ENCODE data around the gene TBCK. TPM values are rescaled to one million over a fixed set of nuclear protein-coding genes. Genes with fewer than 3 reads are reported as not detected.

Gene TBCK
- total RNA-seq, 1 donor from 2014 or later: 32.8 TPM

DNA sequence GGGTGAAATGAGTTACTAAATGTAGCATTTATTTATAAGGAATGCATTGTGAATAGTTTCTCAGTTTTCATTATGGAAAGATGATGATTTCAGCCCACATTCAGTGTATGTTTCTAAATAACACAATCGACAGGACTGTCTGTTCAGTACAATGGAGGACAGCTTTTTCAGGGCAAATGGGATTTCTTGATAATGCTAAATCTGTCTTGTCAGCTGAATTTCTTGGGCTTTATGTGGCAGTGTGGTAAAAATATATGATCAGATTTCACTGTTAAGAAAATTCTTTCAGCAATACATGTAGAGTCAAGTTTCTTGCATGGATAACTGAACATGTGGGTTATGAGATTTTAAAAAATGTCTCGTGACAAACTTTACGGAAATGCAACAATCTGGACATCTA lies 269.9 kb downstream of the TBCK start:
- intact Hi-C loops (cut with micrococcal nuclease): no loop called here

DNA sequence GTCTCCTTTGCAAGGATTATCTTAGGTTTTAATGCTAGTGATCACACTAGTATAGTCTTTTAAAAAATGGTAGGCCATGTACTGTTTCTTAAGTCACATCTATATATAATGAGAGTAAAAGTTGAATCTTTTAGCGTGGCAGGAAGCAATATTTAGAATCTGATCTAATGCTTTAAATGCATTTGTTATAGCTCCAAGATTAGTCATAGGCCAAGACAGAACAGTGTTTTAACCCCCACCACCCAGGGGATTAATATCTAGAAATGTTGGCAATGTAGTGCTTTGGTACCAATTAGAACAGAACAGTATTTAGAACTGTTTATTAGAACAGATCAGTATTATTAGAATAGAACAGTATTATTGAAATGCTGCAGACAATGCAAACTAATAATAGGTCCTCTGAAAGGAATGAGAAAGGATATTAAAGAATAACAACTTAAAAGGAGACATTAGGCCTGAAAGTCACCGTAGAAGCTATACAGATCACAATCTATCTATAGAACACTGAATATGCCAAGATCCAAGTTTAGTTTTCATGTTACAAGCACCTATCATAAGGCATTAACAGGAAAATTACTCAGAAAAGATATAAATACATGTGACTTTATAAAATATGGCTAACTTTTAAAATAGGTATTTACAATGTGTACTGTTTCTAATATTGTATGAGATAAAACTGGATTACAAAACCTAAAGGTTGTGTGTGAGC lies 274.6 kb downstream of the TBCK start:
- intact Hi-C loops (cut with micrococcal nuclease): no loop called here

DNA sequence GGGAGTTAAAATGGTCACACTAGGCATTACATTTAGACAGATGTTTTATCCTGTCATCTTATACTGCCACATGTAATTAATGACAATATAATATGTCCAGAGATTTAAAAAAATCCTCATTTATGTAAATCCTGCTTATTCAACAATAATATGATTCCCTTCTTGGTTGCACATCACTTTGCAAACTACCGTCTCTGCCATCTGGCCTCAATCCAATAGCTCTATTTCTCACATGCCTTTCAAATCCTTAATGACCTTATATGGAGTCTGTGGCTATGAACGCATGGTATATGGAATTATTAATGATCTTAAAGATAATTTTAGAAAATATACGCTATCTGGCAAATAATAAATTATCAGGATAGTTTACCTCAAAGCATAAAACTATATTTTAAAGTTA lies 276.2 kb downstream of the TBCK start:
- intact Hi-C loops (cut with micrococcal nuclease): no loop called here

DNA sequence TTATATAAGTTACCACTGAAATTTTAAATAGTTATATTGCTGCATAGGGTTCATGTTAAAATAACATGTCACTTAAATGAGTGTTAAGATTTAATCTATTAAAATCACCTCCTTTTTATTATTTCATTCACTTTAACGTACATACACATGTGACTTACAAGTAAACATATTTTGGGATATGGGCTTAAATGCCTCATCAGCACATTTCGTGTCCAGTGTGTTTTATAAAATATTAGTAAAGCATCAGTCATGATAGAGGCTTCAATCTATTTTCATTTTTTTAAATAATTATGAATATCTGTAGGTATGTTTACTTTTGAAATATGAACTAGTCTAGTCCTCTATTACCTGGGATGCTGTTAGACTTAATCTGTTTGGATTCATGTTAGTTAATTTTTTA lies 277.1 kb downstream of the TBCK start:
- intact Hi-C loops (cut with micrococcal nuclease): no loop called here

DNA sequence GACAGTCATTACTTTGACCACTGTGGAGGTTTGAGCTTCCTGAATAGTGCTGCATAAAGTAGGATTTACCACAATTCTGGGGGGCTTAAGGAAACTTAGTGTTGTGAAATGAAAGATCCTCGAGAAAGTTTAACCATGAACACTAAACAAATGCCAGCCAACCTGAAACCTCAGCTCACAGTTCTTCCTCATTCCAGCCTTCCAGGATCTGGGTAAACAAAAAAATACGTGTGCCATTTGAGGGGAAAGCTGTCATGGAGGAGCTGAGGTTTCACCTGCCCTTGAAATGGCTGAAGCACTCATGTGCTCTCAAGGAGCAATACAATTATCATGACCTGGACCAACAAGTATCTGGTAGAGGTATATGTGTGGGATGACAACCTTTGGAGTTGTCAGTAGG lies 278.0 kb downstream of the TBCK start:
- intact Hi-C loops (cut with micrococcal nuclease): no loop called here

DNA sequence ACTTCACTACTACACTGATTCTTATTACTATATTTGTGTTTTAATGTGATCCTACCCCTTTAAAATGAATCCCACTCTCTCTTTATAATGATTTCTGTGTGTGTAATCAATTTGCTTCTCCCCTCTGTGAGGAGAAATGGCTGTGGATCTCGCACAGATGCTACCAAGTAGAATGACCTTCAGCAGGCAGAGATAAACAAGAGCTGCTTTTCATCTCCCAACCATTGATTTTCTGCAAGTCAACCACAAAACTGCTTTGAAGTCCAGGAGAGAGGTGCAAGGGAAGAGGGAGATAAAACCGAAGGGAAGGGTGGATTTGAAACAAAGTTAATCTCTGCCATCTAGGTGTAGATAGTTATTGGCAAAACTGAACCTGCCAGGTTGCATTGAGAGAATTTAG lies 279.2 kb downstream of the TBCK start:
- intact Hi-C loops (cut with micrococcal nuclease): no loop called here

DNA sequence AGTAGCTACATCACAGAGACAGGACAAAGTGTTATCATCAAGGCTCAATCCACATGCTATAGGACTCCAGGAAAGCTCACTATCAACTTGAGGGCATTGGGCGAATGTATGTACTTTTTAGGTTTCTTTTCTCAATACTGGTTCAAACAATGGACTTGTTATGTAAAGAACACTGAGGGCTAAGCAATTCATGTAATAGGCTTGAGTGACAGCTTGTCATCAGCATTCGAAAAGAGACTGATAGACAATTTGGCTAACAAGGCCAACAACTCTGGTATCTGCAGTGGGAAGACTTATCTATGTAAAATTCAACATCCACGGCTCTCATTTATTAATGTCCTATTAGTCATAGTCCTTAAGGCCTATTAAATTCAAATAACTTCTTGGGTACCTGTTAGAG lies 279.7 kb downstream of the TBCK start:
- intact Hi-C loops (cut with micrococcal nuclease): no loop called here

DNA sequence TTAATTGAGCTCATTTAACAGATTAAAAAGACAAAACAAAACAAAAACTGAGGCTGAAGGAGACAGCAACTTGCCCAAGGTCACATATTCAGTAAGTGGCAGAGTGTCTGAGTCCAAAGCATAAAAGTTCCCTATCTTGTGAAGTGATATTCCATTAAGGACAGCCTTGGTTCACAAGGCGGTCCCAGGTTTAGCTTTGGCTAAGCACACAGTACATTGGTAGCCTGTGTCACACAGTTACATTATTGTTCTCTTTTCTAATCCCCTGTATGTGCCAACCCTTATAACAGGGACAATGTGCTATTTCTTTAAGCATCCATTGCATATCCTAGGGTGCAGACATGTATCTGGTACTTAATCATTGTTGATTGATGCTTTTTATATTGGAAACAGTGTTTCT lies 280.8 kb downstream of the TBCK start:
- intact Hi-C loops (cut with micrococcal nuclease): no loop called here

DNA sequence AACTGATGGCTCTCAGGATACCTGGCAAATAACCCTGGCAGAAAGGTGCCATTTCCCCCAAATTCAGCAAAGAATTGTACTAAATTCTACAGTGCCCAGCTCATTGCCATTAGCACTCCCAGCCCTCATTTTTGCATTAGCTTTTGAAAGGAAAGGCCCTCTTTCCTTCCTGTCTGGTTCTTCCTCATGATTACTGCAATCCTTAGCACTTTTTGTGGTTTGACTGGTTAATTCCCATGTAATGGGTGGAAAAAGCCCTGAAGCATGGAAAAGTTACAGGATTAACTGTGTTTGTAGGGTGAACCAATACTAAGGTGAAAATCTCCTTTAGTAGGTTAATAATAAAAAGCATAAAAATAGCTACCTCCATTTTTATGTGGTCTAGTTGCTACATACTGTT lies 281.3 kb downstream of the TBCK start:
- intact Hi-C loops (cut with micrococcal nuclease): no loop called here

DNA sequence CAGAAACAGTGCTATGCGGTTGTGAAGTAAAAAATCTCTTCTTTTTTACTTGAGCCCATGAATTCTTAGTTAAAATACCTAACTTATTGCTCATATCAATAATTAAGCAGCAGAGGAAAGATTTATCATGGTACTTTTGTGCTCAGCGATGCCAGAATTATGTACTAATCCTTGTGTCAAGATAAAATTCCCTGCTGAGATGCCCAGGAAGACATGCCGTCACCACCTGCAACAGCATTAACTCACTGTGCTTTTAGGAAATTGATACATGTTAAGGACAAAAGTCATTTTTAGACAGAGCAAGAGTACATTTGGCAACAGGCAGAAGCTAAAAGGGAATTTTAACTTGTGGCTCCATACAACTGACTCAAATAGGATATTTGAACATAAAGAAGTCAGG lies 281.8 kb downstream of the TBCK start:
- intact Hi-C loops (cut with micrococcal nuclease): no loop called here

DNA sequence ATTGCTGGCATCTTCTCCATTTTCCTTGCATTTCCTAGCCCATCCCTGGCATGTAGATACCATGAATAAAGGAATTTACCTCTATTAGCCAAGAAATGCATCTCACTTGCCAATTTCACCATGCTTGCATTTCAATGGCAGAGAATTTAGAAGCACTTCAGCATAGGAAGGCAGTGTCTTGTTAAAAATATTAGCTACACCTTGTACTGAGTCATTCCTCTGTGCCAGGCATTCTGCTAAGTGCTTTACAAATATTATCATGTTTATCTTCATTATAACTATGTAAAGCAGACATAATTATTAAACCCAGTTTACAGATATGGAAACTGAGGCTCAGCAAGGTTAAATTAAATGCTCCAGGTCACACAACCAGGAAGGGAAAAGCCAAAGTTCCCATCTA lies 282.5 kb downstream of the TBCK start:
- intact Hi-C loops (cut with micrococcal nuclease): no loop called here

DNA sequence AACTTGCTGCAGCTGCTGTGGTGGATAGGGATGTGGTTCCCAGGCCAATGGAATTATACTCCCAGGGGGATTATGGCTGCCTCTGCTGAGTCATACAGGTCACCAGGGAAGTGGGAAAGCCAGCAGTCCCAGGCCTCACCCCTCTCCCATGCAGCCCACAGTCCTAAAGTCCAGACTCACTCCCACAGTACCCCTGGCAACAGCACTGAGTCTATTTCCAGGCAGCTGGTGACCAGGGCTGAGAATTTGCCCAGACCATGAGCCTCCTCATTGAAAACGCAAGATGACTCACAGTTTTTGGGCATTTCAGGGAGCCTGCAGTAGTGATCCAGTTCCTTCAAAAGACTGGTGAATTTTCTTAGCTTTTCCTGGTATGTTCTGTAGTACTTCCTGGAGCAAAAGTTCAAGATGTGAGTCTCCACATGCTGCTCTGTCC lies 283.1 kb downstream of the TBCK start:
- intact Hi-C loops (cut with micrococcal nuclease): no loop called here

DNA sequence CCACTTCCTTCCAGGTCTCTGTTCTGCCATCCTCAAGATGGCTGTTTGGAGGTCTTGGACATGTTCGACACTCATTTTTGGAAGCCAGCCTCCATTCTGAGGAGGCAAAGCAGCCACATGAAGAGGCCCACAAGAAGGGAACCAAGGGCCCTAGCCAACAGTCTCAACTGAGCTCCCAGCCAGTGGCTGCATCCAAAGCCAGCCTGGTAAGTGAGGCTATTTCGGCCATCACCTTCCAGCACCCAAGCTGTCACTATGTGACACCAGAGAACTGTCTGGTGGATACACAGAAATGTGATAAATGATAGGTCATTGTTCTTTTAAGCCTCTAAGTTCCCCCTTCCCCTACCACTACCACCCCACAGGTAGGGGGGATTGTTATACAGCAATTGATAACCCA lies 293.6 kb downstream of the TBCK start:
- intact Hi-C loops (cut with micrococcal nuclease): no loop called here

DNA sequence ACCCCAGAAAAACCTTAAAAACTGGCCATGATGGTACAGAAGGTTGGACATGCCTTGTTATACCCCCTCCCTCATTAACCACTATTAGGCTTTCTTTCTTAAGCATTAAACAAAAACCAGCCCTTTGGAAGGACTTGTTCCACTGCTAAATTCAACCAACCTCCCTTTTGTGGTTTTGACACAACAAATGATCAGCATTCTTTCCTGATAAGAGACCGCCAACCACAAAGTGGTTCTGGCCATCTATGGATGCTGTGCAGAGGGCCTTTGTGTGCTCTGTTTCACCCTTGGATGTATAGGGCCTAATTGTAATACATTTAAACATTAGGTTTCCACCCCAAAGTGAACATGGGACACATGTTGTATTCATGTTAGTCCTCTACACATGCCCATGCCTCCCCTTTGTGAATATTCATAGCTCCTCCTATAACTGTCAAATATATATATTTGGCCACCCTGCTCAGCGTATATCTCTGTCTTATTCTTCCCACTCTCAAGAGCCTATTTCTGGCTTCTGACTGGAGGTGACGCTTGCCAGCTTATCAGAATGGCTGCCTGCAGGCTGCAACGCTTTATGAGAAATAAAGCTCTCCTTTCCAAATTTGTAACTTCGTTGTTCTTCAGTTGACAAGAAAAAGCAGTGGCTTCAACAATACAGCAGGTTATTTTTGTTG lies 294.1 kb downstream of the TBCK start:
- intact Hi-C loops (cut with micrococcal nuclease): no loop called here

DNA sequence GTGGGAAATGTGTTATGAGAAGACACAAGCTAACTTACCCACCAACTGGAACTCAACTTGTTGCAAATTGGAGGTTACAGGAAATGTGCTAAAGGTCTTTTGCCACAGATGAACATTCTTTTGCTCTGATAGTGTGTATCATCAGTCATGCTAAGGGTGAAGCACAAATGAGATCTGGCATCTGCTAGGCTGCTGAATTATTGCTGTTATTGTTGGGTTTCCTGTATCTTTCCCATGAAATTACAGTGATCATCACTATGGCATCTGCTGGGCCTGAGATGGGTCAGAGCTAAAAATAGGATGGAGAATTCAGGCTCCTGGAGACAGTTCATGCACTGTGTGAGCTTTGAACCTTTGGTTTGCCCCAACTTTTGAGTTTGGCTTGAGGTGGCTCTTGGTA lies 296.2 kb downstream of the TBCK start:
- intact Hi-C loops (cut with micrococcal nuclease): no loop called here

DNA sequence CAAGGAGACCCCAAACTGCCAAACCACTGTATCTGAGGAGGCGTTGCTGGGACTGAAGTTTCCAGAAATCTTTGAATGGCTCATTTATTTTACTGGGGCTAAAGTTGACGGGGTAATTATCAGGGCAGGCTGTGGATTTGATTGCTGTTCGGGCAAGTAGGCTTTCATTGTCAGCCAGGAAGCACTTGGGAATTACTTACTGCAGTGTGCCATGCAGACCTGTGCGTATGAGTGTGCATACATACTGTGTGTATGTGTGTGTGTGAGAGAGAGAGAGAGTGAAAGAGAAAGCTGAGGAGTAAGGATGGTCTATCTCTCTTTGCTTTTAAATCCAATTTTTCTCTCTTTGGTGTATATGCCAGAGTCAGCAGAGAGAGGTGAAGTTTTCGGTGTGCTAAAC lies 298.0 kb downstream of the TBCK start:
- intact Hi-C loops (cut with micrococcal nuclease): no loop called here

DNA sequence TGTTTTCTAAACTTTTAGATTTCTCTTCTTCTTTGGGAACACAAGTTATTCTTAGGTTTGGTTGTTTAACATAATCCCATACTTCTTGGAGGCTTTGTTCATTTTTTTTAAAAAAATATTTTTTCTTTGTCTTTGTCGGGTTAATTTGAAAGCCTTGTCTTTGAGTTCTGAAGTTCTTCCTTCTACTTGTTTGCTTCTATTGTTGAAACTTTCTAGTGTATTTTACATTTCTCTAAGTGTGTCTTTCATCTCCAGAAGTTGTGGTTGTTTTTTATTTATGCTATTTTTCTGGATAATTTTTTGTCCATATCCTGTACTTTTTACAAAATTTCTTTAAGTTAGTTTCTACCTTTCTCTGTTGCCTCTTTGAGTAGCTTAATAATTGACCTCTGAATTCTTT lies 304.6 kb downstream of the TBCK start:
- intact Hi-C loops (cut with micrococcal nuclease): no loop called here

DNA sequence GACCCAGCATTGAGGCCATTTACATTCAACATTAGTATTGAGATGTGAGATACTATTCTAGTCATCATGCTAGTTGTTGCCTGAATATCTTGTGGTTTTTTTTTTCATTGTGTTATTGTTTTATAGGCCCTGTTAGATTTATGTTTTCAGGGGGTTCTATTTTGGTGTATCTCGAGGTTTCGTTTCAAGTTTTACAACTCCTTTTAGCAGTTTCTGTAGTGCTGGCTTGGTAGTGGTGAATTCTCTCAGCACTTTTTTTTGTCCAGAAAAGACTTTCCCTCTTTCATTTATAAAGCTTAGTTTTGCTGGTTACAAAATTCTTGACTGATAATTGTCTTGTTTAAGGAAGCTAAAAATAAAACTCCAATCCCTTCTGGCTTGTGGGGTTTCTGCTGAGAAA lies 305.2 kb downstream of the TBCK start:
- intact Hi-C loops (cut with micrococcal nuclease): no loop called here

DNA sequence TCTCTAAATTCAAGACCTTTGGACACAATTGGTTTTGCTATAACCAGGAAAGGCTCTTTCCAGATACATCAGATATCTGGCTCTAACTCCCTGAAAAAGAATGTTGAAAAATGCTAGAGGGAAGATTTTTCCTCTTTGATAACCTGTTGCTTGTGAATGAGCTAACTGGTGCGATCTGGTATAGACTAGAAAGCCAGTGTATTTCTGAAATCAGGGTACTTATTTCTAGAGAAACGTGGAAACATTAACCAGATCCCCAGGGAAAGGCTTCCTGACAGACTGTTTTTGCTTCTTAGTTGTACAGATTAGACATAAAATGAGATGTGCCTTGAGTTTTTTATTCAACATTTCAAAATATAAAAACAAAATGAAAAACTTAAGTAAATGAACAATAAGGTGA lies 313.0 kb downstream of the TBCK start:
- intact Hi-C loops (cut with micrococcal nuclease): no loop called here

DNA sequence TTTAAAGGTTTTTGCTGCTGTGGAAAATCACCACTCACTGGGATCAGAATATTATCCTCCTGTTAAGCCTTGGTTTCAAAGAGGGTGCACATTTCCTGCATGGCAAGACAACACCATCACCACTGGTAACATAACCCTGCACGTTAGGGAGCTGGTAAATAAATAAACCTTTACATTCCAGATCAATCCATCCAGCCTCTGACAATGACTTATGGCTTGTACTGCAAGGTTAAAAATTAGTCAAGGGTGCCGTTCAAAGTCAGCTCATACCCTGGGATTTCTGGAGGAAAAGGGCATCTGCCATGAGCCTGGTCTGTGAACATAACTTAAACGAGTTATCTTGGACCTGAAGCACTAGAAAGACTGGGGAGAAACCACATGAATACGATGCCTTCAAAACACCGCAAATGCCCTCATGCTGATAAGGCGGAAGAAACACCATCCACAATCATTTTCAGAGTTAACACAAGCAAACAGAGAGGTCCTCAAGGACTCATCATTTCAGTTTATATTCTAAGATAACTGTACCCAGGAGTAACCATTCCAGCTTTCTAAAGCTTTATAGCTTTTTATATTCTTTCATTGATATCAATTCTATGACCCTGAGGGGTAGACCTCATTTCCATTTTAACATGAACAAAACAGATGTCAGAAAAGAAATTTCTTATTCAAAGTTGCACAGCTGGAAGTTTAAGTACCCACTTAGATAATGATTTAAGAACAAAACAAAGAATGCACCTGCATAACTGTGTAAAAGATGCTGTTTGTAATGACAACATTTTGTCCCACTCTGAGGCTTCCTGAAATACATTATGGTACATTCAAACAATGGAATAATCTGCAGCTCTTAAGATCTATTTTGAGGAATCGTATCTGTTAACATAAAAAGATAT lies 317.6 kb downstream of the TBCK start:
- intact Hi-C loops (cut with micrococcal nuclease): no loop called here

DNA sequence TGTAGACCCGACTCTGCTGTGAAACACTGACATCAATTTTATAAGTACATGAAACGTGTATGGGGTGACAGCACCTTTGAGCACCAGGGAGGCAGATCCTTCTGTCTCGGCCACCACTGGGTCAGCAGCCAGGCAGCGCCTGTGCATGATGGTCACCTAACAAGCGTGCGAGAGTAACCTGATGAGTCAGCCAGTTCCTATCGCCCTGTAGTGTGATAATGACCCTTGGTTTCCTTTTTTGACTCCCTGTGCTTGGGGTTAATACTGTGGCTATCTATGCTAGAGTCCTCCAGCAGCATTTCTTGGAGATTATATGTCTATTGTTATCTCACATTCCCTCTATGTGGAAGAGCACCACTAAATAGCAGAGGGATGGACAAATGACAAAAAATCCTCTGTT lies 319.2 kb downstream of the TBCK start:
- intact Hi-C loops (cut with micrococcal nuclease): no loop called here

DNA sequence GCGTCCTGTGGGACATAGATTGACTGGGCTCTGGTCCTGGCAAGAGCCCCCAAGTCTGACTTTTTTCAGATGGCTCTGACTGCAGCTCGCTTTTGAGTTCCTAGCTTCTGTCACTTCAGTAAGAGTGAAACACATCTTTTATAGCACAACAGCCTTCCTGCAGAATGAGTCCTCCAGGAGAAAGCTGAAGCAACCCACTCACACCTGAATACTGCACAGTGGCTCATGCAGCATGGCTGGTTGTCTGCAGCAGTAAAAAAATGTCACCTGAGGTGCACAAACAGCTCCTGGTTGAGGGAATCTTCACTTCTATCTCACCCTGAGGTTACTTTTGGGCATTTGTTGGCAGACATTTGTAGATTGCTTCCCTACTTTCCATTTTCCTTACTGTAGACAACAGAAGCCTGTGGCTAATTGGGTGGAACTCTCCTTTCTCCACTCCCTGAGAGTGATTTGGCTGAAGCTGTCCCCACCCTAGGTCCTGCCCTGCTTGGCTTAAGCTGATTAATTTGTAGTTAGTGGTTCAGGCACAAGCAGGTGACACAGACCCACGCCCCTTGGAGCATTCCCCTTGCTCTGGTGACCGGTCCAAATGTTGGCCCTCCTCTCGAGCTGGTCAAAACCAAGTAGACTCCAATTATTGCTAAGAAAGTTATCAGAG lies 321.0 kb downstream of the TBCK start:
- intact Hi-C loops (cut with micrococcal nuclease): no loop called here

All from T-helper 2 cell treated with Interferon-gamma antibody and Interleukin-4, amounts not matched to agents 100 ng/mL and 5 ng/mL, for 36 hours (primary cell).